Measurements from ENCODE around the gene RPTOR.

Gene RPTOR

DNA sequence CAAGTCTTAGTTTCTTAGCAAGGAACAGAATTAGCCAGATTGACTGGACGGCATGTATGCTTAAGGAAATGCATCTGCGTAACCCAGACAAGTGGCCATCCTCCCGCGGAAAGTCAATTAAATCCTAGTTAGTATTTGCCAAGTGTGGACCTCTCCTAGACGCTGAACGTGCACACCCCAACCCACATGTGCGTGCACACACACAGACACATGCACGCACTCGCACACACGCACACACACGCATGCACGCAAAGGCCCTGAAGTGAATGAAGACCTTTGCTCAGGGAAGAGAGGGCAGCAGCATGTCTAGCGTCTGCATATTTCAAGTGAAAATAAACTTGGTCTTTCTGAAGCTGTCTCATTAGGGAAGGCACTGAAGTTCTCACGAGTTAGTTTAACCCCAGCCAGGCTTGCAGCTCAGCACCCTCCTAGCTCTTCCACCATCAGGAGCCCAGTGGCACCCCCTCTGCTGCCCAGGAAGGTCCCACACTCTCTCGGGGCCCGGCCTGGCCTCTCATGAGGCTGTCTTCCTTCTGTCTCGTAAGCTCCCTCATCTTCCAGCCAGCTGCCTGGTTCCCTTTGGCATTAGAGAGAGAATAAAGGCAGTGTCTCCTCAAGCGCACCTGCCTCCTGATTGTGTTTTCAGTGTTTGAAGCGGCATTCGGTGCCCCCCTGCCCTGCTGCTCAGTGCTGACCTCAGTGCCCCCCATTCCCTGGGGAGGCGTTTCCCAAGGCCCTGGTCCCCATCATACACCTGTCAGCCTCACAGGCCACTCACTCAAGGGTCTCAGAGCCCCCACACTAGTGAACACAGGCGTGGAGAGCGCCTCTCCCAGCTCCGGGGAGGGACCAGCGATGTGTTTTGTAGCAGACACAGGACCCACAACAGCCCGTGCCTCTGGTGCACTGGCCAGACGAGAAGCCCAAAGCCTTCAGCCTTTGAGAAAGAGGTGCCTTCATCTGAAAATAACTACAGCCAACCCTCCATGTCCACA lies 394.8 kb downstream of the RPTOR start:
- DNase-seq, result no peak

- DNase-seq, result no peak
These were observed 395.8 kb downstream of the RPTOR start for GRCh38 chr17:80940171-80941123.

- no peak for DNase-seq
These were observed 396.5 kb downstream of the RPTOR start for GRCh38 chr17:80941171-80941570.

DNA sequence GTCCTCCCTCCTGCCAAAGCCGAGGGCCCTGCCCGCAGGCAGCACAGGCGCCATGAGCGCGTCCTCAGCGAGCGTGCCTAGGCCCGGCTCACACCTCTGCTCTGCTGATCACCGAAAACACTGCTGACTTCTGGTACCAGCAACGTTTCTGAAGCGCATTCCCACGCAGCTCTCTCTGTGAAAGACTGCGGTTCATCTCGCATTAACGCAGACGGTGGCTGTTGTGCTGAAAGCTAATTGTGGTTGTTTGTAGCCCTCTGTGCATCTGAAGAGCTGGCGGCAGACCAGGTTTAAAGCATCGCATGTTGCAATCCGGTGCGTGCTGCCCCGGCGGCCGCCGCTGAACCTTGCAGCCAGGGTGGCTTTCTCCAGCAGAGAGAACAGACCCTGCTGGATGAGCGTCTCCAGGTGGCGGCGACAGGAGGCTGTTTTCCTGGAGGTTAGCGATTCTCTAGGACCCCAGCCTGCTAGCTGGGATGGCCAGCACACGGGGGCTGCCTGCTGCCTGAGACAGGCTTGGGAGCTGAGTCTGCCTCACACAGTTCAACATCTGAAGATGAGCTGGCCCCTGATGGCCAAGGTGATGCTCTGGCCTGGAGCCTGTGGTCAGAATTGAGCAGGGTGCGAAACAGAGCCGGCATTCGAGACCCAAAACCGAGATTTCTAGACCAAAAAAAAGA lies 397.2 kb downstream of the RPTOR start:
- DNase-seq, result peak; percentile 30

- DNase-seq, result peak; percentile 80
These were observed 398.0 kb downstream of the RPTOR start for GRCh38 chr17:80942423-80943345.

DNA sequence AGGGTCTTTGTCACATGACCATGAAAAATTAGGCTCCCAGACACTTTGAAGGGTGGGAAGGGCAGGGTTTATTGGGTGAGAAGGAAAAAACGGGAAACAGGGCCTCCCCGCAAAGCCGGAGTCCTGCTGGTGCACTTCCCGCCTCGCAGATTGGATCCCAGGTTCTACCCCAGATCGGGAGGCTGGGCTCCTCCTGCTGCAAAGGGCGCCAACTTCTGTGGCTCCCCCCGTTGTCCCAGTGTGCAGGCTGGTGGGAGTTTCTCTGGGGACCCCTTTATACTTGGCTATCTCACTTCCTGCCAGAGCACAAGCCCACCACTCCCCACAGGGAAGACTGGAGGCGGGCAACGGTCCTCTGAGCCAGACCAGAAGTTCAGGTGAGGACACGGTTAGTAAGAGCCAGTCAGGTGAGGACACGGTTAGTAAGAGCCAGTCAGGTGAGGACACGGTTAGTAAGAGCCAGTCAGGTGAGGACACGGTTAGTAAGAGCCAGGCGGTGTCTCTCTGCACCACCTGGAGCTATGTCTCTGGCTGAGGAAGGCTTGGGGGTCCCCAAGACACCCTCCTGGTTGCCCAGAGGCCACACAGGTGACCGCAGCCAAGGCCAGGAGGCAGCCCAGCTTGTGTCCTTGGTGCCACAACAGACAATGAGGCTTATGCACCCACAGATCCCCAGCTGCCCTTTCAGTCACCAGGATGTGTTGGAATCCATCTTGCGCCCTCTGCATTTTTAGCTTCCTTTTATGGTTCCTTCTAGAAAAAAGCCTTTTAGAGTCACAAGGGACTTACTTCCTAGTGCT lies 398.9 kb downstream of the RPTOR start:
- no peak for DNase-seq

DNA sequence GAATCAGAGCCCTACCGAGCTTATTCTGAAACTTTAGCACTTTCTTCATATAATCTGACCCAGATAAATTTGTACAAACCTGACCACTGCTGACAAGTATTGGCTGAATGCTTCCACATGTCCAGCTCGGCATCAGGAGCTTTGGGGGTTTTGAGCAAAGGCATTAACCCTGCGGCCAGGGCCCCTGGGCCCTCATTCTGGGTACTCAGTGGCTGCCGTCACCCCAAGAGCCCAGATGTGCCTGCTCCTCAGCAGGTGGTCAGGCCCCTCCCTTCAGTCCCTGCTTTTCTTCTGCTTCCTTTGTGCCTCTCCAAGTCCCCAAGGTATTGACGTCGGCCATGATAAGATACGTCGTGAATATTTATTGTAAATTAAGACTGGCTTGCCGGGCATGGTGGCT lies 399.7 kb downstream of the RPTOR start:
- no peak for DNase-seq

GRCh38 chr17:80945736-80946135 lies 401.1 kb downstream of the RPTOR start:
- DNase-seq, result no peak

DNA sequence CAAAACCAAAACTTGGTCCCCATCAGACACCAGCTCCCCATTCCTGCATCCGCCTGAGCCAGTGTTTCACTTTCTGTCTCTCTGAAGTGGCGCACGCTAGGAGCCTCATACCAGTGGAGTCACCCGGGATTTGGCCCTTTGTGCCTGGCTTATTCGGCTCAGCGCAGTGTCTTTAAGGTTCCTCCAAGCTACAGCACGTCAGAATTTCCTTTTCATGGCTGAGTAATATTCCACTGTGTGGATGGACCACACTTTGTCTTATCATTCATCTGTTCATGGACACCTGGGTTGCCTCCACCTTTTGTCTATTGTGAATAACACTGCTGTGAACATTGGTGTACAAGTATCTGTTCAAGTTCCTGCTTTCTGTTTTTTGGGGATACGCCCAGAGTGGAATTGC lies 401.8 kb downstream of the RPTOR start:
- no peak for DNase-seq

GRCh38 chr17:80947200-80947940 lies 402.7 kb downstream of the RPTOR start:
- no peak for DNase-seq

DNA sequence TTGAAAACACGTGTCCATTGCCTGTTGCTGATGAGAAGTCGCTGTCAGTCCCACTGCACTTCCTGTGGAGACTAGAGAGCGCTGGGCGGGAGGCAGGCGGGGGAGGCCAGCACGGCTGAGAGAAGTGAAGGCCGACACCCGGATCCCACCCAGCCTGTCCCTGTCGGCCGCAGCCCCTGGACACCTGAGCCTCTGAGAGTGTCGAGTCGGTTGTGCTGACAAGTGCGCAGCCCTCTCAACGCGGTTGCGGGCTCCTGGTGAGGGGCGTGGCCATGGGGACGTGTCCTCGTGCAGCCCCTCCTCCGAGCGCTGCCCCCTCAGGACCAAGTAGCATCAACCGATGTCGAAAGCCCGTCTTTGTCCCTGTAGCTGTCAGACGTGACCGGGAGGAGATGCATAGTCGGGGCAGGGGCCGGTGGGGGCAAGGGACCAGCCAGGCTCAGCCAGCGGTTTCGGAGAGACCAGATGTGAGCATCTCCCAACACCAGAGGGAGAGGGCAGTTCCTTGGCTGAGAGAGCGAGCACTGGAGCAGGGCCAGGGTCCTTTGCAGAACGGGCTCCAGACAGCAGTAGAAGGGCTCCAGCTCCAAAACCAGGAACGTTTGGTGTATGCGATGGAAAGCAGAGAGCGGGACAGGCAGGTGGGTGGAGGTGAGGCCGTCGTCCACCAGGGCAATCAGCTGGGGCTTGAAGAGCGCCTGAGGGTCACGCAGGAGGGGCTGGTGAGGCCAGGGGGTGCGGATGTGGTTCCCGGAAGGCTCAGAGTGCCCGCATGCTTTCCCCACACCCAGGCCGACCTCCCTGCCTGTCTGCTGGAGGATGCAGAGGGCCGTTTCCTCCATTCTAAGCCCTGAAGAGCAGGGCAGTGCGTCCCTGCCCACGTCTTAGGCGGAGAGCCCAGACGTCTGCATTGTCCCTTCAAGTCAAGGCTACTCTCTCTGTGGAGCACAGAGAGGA lies 403.7 kb downstream of the RPTOR start:
- DNase-seq, result no peak

- DNase-seq, result no peak
These were observed 404.4 kb downstream of the RPTOR start for GRCh38 chr17:80948976-80949450.

- DNase-seq, result no peak
These were observed 405.1 kb downstream of the RPTOR start for GRCh38 chr17:80949451-80950421.

DNA sequence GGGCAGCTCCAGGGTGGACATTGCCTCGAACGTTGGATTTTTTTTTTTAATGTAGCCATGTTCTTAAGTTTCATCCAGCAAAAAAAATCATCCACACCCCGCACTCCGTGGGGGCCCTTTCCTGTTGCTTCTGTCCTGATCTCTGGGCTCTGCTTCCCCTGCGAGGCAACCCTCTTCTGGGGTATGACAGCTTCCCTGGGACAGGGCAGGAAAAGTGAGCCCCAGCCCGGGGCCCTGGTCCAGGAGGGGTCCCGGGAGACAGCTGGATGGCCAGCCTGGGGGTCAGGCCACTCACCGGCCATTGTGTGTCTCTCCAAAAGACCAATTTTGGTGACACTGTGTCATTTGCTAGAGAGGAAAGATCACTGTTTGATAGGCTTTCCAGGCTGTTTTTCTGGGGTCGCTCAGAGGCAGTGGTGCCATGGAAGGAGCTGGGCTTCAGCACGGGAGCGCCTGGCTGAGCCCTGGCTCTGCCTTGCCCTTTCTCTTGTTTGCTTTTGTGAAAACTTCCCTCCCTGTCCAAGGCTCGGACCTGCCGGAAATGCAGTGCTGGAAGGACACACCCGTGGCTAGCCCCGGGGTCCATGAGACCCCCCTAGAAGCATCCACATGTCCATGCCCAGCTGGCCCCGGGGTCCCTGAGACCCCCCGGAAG lies 406.0 kb downstream of the RPTOR start:
- no peak for DNase-seq

DNA sequence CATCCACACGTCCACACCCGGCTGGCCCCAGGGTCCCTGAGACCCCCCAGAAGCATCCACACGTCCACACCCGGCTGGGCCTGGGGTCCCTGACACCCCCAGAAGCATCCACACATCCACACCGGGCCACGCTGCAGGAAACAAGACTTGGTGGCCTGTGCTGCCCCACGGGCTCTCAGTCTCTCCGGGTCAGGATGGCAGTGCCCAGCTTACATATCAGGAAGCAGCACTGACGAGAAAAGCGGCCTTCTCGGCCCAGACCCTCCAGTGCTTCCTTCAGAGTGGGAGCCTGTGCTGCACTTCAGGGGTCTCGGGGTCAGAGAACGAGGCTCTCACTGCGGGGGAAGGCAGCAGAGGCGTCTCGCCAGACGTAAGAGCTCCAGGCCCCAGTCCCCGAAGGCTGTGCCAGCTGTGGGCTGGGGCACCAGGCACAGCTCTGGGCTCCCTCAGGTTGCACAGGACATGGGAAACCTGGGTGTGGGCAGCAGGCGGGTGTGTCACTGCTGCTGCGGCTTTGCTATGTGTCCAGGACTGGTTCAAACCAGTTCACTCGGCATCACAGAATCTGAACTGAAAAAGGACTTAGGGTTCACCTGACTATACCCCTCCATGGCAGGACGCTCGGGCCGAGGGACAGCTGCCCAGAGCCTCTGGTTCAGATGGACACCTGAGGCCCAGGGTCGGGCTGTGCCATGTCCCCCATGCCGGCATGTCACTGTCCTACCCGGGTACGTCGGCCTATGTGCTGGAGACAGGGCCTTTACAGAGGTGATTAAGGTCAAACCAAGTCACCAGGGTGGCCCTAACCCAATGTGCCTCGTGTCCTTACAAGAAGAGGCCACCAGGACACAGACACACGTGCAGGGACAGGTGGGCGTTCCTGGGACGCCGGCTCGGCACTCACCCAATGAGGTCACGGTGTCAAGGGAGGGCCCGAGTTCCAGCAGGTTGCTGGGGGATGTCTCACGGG lies 406.8 kb downstream of the RPTOR start:
- no peak for DNase-seq
